Ovary (tissue), 9 donors: ENCODE results near the gene SUV39H2. TPM values are rescaled to one million over a fixed set of nuclear protein-coding genes. Genes with fewer than 3 reads are reported as not detected.

ENCODE experiments used
- DNase-seq, 5 donors: peaks; one replicate each; pipeline ENCODE4 v3.0.0-alpha.2; 2019 to 2020
- H3K27ac ChIP-seq, 2 donors: fragments of 200-600 bp; one replicate each; pipeline versions ENCODE4 v1.5.1 to v1.8.0; 2019 to 2022
- H3K27me3 ChIP-seq: fragments of 200-600 bp; one replicate; pipeline ENCODE4 v1.8.0; 2022
- H3K36me3 ChIP-seq: fragments of 200-600 bp; sonication (generic); one replicate; pipeline ENCODE4 v1.5.1; 2019
- H3K4me1 ChIP-seq: one replicate; pipeline ENCODE4 v1.8.1; 2013; ENCODE audit warnings: mild to moderate bottlenecking, moderate library complexity; ENCODE audit not compliant: insufficient read depth
- H3K4me3 ChIP-seq: fragments of 200-600 bp; sonication (generic); one replicate; pipeline ENCODE4 v1.5.1; 2017
- H3K9me3 ChIP-seq, 2 donors: fragments of 200-600 bp in 1 of 2; sonication (generic) in 1 of 2; one replicate each; pipeline versions ENCODE4 v1.5.1 to v1.8.1; 2013 to 2019; ENCODE audit warnings: mild to moderate bottlenecking in 1 of 2, moderate library complexity in 1 of 2
- EP300 ChIP-seq: sonication (generic); formaldehyde crosslinking; IDR thresholded peaks from one replicate; pipeline ENCODE4 v1.6.1; 2017; ENCODE audit warnings: antibody characterized with exemption
- POLR2A ChIP-seq: fragments of 450-650 bp; IDR thresholded peaks from one replicate; pipeline ENCODE4 v1.6.1; 2017; ENCODE audit warnings: antibody characterized with exemption, mild to moderate bottlenecking, moderate library complexity
- WGBS, 3 donors: extraction: QIAGEN DNeasy Blood & Tissue Kit in 1 of 3; methylation state at CpG; one replicate each; pipeline versions ENCODE4 v1.1.5 to v1.1.7; 2013 to 2017; 5-methylcytosine and 5-hydroxymethylcytosine counted together
- intact Hi-C, 4 donors: fragments of 100-400 bp; cut with DNase I; formaldehyde crosslinking; loops; one replicate each; pipeline versions ENCODE4 v1.11.0 to v1.15.1; 2022 to 2023
- polyA plus RNA-seq, 2 donors: library from polyadenylated mRNA; stranded (reverse); fragments of 200-250 nt in 1 of 2; fragments of 350-450 nt in 1 of 2; fragmentation: Illumina TruSeq in 1 of 2; extraction: RNeasy Lipid Tissue Mini Kit (QIAGEN cat#74804) in 1 of 2; gene quantifications; one replicate each; pipeline ENCODE4 v1.2.3, GENCODE V29; 2013 to 2014
- total RNA-seq, 7 donors: library from RNA; depleted of rRNA in 2 of 7; stranded (reverse); fragments of >200 nt in 2 of 7; fragmentation: NEBNext Ultra II Directional in 3 of 7; extraction: Animal tissue kit (Norgen Biotek cat#: 25700) in 3 of 7; gene quantifications; one replicate each; pipeline versions ENCODE4 v1.1.0 to v1.2.4, GENCODE V29; 2016 to 2023
- TF ChIP-seq, protein P1 (sequence below), 3 donors: fragments of 450-650 bp in 2 of 3; fragments of 200-600 bp in 1 of 3; IDR thresholded peaks; one replicate each; pipeline versions ENCODE4 v1.5.1 to v1.8.0; 2016 to 2022; ENCODE audit warnings: antibody characterized with exemption in 3 of 3, mild to moderate bottlenecking in 1 of 3
- donor health status: DM: no; HTN: no; CAD: no; lungs with moderate emphysema.
- donor health status: DM: no; HTN: no; CAD: no.
- donor health status: Bipolar disorder and iron deficiency.
- donor health status: DM: yes; HTN: yes; CAD: no.
- donor health status: DM: no; HTN: no; CAD: no.
- donor health status: DM: yes; HTN: yes; CAD: no.

Gene SUV39H2
- total and polyA plus RNA-seq, 9 donors = 3.0 to 16.4 (median 7.1) TPM

DNA sequence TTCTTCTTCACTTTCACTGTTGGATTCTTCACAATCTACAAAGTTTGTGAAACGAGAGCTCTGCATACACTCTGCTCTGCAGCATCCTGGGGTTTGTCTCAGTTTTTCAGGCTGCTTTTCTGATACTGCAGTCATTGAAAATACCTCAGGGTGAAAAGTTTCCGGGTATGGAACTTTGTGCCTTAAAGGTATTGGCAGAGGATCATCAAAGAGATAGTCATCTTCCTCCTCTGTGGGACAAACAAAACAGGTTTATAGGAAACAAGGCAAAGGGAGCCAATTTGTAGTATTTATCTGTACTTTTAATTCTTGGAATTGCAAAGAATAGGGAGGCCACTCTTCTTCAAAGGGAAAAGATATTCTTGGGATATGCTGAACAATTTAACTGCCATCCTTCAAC, 30.4 kb downstream of the SUV39H2 start:
- Histone ChIP-seq H3K27ac (no peak overlapping the region), H3K4me1 (no peaks in the 10 kb centered on the region), H3K27me3 (no peaks in the 10 kb centered on the region), H3K4me3 (no peak overlapping the region), H3K9me3 (no peaks in the 10 kb centered on the region), H3K36me3 (no peaks in the 10 kb centered on the region)
- intact Hi-C loops = no loop called here
- 84 to 96% (median 91%) methylated on average over 2 of the region's 2 CpGs for WGBS, 3 donors
- TF ChIP-seq, protein P1, sequence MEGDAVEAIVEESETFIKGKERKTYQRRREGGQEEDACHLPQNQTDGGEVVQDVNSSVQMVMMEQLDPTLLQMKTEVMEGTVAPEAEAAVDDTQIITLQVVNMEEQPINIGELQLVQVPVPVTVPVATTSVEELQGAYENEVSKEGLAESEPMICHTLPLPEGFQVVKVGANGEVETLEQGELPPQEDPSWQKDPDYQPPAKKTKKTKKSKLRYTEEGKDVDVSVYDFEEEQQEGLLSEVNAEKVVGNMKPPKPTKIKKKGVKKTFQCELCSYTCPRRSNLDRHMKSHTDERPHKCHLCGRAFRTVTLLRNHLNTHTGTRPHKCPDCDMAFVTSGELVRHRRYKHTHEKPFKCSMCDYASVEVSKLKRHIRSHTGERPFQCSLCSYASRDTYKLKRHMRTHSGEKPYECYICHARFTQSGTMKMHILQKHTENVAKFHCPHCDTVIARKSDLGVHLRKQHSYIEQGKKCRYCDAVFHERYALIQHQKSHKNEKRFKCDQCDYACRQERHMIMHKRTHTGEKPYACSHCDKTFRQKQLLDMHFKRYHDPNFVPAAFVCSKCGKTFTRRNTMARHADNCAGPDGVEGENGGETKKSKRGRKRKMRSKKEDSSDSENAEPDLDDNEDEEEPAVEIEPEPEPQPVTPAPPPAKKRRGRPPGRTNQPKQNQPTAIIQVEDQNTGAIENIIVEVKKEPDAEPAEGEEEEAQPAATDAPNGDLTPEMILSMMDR (IDR thresholded peaks at IDR 0.05) = no peak
- TF ChIP-seq POLR2A (no peak), EP300 (no peak)
- no peak for DNase-seq

DNA sequence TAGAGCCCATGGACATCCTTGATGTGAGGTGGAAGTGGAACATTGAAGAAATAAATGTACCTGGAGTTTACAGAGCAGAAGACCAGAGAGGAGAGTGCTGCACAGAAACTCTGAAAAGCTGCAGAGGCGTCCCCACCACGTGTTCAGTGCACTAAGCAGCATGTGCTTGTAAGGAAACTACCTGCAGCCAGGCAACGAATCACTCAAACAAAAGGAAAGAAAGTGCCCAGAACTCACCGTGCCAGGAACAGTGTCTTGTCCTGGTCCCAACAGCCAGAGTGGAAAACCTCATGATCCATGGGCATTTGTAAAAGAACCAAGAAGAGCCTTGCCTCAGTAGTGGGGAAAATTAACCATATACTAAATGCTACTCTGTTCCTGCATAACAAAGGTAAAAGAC, 32.3 kb downstream of the SUV39H2 start:
- intact Hi-C loops = no loop called here
- Histone ChIP-seq H3K36me3 (no peaks in the 10 kb centered on the region), H3K27ac (no peak overlapping the region), H3K9me3 (no peaks in the 10 kb centered on the region), H3K27me3 (no peaks in the 10 kb centered on the region), H3K4me1 (no peaks in the 10 kb centered on the region), H3K4me3 (no peak overlapping the region)
- 96 to 98% (median 97%) methylated on average over 4 of the region's 4 CpGs for WGBS, 3 donors
- no peak for DNase-seq
- TF ChIP-seq, protein P1 (IDR thresholded peaks at IDR 0.05) = no peak
- no peak for TF ChIP-seq POLR2A

DNA sequence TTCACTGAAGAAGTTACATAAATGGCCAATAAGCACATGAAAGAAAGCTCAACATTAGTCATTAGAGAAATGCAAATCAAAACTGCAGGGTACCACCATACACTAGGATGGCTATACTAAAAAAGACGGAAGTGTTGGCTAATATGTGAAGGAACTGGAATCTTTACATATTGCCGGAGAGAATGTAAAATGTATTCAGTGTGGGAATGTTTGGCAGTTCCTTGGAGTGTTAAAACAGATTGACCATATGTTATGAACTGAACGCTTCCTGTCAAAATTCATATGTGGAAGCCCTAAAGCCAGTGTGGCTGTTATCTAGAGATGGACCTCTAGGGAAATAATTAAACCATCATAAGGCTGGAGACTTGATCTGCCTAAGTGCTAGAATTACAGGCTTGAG, 33.1 kb downstream of the SUV39H2 start:
- Histone ChIP-seq H3K27me3 (no peaks in the 10 kb centered on the region), H3K4me1 (no peaks in the 10 kb centered on the region), H3K27ac (no peak overlapping the region), H3K9me3 (no peaks in the 10 kb centered on the region), H3K4me3 (no peak overlapping the region), H3K36me3 (no peaks in the 10 kb centered on the region)
- intact Hi-C loops = no loop called here
- no peak for DNase-seq
- WGBS, 3 donors = 98 to 99% (median 99%) methylated on average over 3 of the region's 3 CpGs
- TF ChIP-seq, protein P1 (IDR thresholded peaks at IDR 0.05) = no peak
- TF ChIP-seq POLR2A = no peak

DNA sequence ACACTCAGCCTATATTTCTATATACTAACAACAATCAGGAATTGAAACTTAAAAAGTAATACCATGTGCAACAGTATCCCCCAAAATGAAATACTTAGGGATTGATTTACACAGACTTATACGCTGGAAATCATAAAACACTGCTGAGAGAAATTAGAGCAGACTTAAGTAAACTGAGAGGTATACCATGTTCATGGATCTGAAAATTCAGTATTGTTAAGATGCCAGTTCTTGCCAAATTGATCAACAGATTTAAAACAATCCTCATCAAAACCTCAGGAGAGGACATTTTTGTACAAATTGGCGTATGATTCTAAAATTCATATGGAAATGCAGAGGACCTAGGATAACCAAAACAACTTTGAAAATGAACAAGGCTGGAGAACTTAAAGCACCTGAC, 37.9 kb downstream of the SUV39H2 start:
- TF ChIP-seq EP300 = no peak
- no peak for TF ChIP-seq POLR2A
- TF ChIP-seq, protein P1 (IDR thresholded peaks at IDR 0.05) = no peak
- Histone ChIP-seq H3K27ac (no peak overlapping the region), H3K27me3 (no peaks in the 10 kb centered on the region), H3K4me1 (no peaks in the 10 kb centered on the region), H3K36me3 (no peaks in the 10 kb centered on the region), H3K9me3 (peaks cover 0 to 7% of the 10 kb centered on the region in 2 donors), H3K4me3 (no peak overlapping the region)
- DNase-seq = no peak
- 96 to 99% (median 98%) methylated on average over 2 of the region's 2 CpGs for WGBS, 3 donors
- intact Hi-C loops = no loop called here

DNA sequence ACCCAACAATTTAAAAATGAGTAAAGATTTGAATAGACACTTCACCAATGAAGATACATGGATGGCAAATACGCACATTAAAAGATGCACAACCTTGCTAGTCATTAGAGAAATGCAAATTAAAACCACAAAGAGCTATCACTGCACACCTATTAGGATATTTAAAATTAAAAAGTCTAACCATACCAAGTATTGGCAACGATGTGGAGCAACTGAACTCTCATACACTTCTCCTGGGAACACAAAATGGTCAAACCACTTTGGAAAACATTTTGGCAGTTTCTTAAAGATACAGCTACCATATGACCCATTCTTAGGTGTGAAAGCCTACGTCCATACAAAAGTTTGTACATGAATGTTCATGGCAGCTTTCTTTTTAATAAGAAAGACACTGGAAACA, 39.2 kb downstream of the SUV39H2 start:
- Histone ChIP-seq H3K9me3 (peaks cover 0 to 7% of the 10 kb centered on the region in 2 donors), H3K4me1 (no peaks in the 10 kb centered on the region), H3K4me3 (no peak overlapping the region), H3K27ac (no peak overlapping the region), H3K27me3 (no peaks in the 10 kb centered on the region), H3K36me3 (no peaks in the 10 kb centered on the region)
- no peak for TF ChIP-seq EP300
- TF ChIP-seq, protein P1 (IDR thresholded peaks at IDR 0.05) = no peak
- no peak for TF ChIP-seq POLR2A
- WGBS, 3 donors = 96 to 98% (median 97%) methylated on average over 3 of the region's 3 CpGs
- no peak for DNase-seq
- intact Hi-C loops = no loop called here
